HEK293T (cell line): ENCODE measurements around the gene PIGU.

Source experiments
- CTCF ChIA-PET: fragments of 350-600 bp; formaldehyde crosslinking; extraction: SDS; loops from one replicate; lab custom pipeline; 2021; ENCODE audit warnings: antibody characterized with exemption, inconsistent platforms; lab: Yijun Ruan, JAX
- POLR2A ChIA-PET: fragments of 350-600 bp; formaldehyde crosslinking; extraction: SDS; loops from one replicate; lab custom pipeline; 2020; ENCODE audit warnings: antibody characterized with exemption, inconsistent platforms; lab: Yijun Ruan, JAX
- DNase-seq: peaks from one replicate; pipeline ENCODE4 v3.0.0; 2012; ENCODE audit warnings: mixed read lengths; ENCODE audit errors: extremely low spot score
- ARNT ChIP-seq: fragments of 450-650 bp; IDR thresholded peaks from 2 replicates; pipeline ENCODE4 v1.6.1; 2017; ENCODE audit warnings: mild to moderate bottlenecking
- BHLHE40 ChIP-seq: fragments of 450-650 bp; IDR thresholded peaks from 2 replicates; pipeline ENCODE4 v1.6.1; 2016; ENCODE audit warnings: mild to moderate bottlenecking, moderate library complexity, borderline replicate concordance
- CTBP1 ChIP-seq: fragments of 450-650 bp; IDR thresholded peaks from 2 replicates; pipeline ENCODE4 v1.6.1; 2016; ENCODE audit warnings: borderline replicate concordance
- ELF4 ChIP-seq: fragments of 450-650 bp; IDR thresholded peaks from 2 replicates; pipeline ENCODE4 v1.6.1; 2017; ENCODE audit warnings: antibody characterized with exemption
- FOXA1 ChIP-seq: fragments of 450-650 bp; IDR thresholded peaks from 2 replicates; pipeline ENCODE4 v1.6.1; 2016; ENCODE audit warnings: mild to moderate bottlenecking
- FOXK2 ChIP-seq: fragments of 450-650 bp; IDR thresholded peaks from 2 replicates; pipeline ENCODE4 v1.6.1; 2016; ENCODE audit warnings: mild to moderate bottlenecking
- FOXM1 ChIP-seq: fragments of 450-650 bp; IDR thresholded peaks from 2 replicates; pipeline ENCODE4 v1.6.1; 2017; ENCODE audit warnings: mild to moderate bottlenecking, borderline replicate concordance
- HDGF ChIP-seq: fragments of 450-650 bp; IDR thresholded peaks from 2 replicates; pipeline ENCODE4 v1.6.1; 2017; ENCODE audit warnings: antibody characterized with exemption, borderline replicate concordance
- L3MBTL2 ChIP-seq: fragments of 450-650 bp; conservative IDR thresholded peaks from 2 replicates; pipeline ENCODE4 v1.6.1; 2016; ENCODE audit warnings: mild to moderate bottlenecking
- LEF1 ChIP-seq: fragments of 450-650 bp; IDR thresholded peaks from 2 replicates; pipeline ENCODE4 v1.6.1; 2017; ENCODE audit warnings: mild to moderate bottlenecking, borderline replicate concordance
- NFRKB ChIP-seq: fragments of 450-650 bp; IDR thresholded peaks from 2 replicates; pipeline ENCODE4 v1.6.1; 2016; ENCODE audit warnings: mild to moderate bottlenecking, moderate library complexity
- SP1 ChIP-seq: fragments of 450-650 bp; IDR thresholded peaks from 2 replicates; pipeline ENCODE4 v1.6.1; 2017
- SUZ12 ChIP-seq: fragments of 450-650 bp; IDR thresholded peaks from 2 replicates; pipeline ENCODE4 v1.6.1; 2016; ENCODE audit warnings: mild to moderate bottlenecking
- TARDBP ChIP-seq: fragments of 450-650 bp; IDR thresholded peaks from 2 replicates; pipeline ENCODE4 v1.6.1; 2016
- ZNF384 ChIP-seq: fragments of 450-650 bp; IDR thresholded peaks from 2 replicates; pipeline ENCODE4 v1.6.1; 2016

Gene PIGU

DNA sequence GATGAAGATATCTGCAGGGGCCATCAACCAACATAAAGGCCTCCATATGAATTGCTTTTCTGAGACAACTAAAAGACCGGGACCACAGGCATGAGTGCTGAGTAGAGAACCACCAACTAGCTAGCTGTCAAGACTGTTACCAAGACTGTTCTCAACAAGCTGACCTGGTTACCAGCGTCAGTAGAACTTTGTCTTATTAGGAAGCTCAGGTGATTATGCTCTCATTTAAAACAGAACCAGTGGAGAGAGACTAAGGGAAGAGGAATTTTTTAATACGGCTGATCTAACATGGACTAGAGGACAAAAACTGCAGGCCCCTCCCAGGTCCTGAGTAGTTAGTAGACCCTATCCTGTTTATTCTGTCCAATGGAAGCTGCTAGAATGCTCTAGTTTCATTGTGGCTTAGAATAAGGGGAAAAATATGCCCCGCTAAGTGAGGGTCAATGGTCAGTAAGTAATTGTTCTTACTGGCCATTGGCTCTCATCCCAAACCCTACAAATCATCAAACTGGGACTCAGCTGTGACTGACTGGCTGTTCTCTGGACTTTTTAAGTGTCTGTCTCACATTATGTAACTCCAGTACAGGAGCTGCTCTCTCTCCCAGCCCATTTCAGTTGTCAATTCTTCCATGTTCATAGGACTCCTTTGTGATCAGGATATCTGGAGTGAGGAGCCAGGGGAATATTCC lies 164.5 kb downstream of the PIGU start:
- TF ChIP-seq ZNF384 (no peak), SUZ12 (no peak), NFRKB (no peak), FOXK2 (no peak), FOXA1 (no peak), HDGF (no peak)
- ChIA-PET CTCF (interaction anchor here (0.5 kb wide), 1 partner anchor 17 kb away, joined by 6 read pairs; no protein-coding TSS in a partner anchor), POLR2A (no interaction called here)
- DNase-seq, result no peak

- ChIA-PET CTCF (interaction anchor here (0.5 kb wide), 1 partner anchor 17 kb away, joined by 6 read pairs; no protein-coding TSS in a partner anchor), POLR2A (no interaction called here)
- no peak for DNase-seq
- no peak for TF ChIP-seq ARNT
- no peak for TF ChIP-seq FOXK2
- no peak for TF ChIP-seq NFRKB
- TF ChIP-seq BHLHE40, result no peak
- no peak for TF ChIP-seq SP1
- no peak for TF ChIP-seq TARDBP
- no peak for TF ChIP-seq CTBP1
- no peak for TF ChIP-seq ZNF384
- TF ChIP-seq ELF4, result no peak
- TF ChIP-seq HDGF, result no peak
- TF ChIP-seq SUZ12, result no peak
- no peak for TF ChIP-seq L3MBTL2
- no peak for TF ChIP-seq LEF1
- no peak for TF ChIP-seq FOXA1
- TF ChIP-seq FOXM1, result no peak
Observed at GRCh38 chr20:34511891-34512265, 165.0 kb downstream of the PIGU start.

- TF ChIP-seq CTBP1 (no peak), FOXK2 (no peak), TARDBP (no peak), HDGF (no peak)
- DNase-seq, result no peak
- CTCF ChIA-PET, result no interaction called here
- POLR2A ChIA-PET, result no interaction called here
Observed at GRCh38 chr20:34510575-34510974, 166.3 kb downstream of the PIGU start.
